Fibroblast of the conjunctiva (primary cell): ENCODE data around the gene KIAA1191.
A peak's percentile ranks its signal among the peaks of the same experiment; 100 is the strongest.

Experiments used
- DNase-seq: peaks from one replicate; pipeline ENCODE4 v3.0.0-alpha.2; 2010; ENCODE audit warnings: low read depth

Gene KIAA1191

DNA sequence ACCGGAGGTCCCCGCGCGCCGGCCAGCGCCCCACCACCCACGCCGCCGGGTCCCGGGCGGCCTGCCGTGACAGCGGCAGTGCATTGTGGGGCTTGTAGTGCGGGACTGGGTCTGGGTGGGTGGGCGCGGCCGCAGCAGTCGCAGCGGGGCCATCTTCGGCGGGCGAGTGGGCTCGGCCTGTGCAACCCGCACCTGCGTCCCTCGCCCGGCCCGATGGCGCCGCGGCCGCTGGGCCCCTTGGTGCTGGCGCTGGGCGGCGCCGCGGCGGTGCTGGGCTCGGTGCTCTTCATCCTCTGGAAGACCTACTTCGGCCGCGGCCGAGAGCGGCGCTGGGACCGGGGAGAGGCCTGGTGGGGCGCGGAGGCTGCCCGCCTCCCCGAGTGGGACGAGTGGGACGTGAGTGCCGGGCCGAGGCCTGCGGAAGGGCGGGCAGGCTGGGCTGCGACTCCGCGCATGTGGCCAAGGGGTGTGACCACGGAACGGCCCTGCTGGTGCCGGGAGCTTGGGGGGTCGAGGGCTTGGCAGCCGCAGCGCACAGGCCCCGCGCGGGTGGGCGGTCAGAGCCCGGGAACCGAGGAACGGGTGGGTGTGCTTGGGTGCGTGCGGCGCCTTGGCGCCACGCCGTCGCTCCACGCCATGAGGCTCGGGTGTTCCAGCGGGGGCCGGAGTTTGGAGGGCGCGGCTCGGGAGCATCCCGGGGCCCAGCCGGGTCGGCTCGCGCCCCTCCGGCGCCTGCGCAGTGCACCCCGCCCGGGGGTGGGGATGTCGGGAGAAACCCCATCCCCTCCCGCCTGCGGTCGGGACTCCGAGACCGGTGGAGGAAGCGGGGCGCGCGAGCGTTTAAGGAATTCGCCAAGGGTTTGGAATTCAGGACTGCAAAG is 4.0 kb upstream of the KIAA1191 start, which contains the start of gene ARL10:
Gene ARL10, plus strand, starts transcription at position 137 of the 881 bp plus-strand sequence. Its CDS starts 77 bp downstream, at position 214.
- DNase-seq, result no peak

GRCh38 chr5:176364765-176365350 is 3.3 kb upstream of the KIAA1191 start:
- DNase-seq, result no peak

DNA sequence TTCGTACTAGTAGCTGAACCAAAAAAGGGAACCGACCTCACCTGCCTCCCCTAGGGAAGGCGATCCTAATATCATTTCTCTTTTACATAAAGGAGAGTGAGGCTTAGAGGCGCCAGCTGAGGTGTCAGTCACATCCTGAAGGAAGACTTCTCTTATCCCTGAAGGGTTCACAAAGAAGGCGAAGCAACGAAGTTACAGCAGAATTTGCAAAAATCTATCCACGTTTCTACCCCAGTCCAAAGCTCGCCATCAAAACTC is 598 bp upstream of the KIAA1191 start:
- no peak for DNase-seq

GRCh38 chr5:176360894-176361436 is 599 bp downstream of the KIAA1191 start:
- DNase-seq, result no peak

GRCh38 chr5:176359658-176360057 is 1.9 kb downstream of the KIAA1191 start:
- DNase-seq, result no peak

- DNase-seq, result no peak
These were observed 5.4 kb downstream of the KIAA1191 start for GRCh38 chr5:176356179-176356566.

DNA sequence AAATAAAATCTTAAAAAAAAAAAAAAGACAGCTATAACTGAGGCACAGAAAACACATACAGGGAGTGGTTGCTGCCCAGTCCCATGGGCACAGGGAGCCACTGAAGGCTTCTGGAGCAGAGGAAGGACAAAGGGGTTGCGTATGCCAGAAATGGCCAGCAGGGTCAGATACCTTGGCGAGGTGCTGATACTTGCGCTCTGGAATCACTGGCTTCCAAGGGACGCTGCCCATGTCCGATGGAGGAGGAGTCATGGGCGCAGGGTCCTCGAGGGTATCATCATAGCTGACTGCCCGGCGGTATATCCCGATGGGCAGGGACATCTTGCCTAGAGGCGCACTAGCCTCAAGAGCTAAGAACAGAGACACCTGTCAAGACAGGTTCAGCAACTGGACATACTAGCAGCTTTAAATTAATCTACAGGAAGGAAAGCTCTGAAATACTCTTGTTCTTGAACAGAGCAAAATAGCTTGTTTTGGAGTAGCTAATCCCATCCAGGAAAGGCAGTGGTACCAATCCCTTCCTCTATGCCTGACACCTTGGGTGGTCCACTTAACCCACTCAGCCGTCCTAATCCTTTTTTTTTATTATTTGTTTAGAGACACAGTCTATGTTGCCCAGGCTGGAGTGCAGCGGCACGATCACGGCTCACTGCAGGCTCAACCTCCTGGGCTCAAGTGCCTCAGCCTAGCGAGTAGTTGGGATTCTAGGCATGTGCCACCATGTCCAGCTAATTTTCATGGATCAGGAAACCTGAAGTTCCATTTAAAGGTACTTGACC is 6.0 kb downstream of the KIAA1191 start:
- no peak for DNase-seq

DNA sequence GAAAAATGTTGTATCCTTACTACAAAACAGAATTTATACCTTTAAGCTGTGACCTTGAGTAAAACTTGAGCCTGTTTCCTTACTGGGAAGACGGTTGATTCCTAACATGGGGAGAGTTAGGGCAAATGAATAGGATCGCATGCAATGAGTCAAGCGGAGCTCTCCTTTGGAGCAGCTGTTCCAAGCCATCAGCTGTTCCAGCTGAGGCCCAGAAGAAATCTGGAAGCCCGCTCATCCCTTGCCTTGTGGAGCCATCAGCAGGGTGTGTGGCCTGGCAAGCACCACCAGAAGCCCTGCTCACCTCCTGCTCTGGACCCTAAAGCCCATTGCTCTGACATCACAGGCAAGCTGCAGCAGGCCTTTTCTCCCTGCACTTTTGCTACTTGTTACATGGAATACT is 8.0 kb downstream of the KIAA1191 start:
- DNase-seq, result no peak

DNA sequence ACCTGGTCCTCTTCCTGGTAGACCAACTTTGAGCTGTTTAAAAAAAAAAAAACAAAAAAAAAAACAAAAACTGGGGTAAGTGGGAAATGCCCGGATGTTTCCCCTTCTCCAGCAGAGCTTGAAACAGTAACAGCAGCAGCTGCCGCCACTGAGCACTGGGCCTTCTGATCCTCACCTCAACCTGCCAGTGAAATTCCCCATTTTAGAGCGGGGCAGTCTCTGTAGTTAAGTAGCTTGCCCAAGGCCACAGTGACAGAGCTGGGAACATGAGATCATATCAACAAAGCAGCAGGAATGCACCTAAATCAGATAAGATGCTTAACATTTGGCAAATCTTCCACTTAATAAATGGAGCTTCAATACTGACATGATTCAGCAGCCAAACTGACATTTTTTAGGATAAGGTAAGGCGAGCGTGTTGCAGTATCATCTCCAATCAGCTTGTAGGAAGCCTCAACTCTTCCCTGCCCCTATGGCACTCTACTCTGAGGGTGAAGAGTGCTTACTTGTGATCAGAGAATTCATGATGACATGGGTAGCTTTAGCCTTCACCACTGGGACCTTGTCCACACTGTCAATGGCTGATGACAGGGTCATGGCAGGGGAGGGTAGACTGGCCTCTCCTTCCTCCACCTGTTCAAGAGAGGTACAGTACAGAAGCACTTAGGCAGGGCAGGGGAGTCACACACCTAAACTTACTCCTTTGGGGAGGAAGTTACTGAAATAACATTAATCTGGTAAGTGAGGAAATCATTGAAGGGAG is 9.3 kb downstream of the KIAA1191 start:
- DNase-seq, result no peak

- no peak for DNase-seq
These were observed 11.1 kb downstream of the KIAA1191 start for GRCh38 chr5:176350416-176350815.

DNA sequence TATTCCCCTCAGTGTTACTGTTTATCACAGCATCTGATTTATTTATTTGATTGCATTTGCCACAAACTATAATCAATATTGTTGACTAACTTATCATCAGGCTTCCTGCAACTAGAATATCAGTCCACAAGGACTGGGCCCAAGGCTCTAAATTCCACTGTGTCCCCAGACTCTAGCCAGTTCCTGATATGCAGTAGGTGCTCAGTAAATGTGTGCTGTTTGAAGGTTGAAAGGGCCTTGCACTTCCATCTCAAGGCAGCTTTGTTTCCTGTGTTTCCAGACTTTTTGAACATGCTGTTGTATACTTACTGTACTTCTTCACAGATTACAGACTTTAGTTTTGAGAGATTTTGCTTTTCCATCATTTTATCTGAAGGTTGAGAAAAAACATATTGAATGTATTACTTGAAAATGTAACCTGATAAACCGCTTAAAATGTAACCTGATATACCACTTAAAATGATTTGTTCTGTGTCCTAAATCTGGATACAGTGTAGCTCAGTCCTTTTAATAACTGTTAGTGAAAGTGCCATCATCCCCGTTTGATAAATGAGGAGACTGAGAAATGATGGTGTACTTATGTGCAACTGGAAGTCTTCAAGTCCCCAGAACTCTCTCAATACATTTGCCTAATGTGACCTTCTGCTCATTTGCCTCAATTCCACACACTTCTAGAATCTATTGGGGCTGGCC is 18.7 kb downstream of the KIAA1191 start:
- DNase-seq, result no peak

DNA sequence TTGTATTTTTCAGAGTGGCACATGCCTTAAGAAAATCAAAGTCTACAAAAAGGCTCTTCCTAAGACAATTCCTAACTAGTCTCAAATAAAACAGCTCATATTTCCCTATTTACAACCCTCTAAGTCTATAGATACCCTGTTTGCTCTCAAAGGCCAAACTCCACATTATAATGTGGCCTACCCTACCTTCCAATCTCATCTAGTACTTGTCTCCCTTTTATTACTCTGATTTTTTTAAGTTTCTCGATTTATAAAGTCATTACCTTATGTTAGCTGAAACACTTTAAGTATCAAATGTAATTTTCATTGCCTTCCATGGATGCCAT is 19.4 kb downstream of the KIAA1191 start:
- DNase-seq, result no peak

DNA sequence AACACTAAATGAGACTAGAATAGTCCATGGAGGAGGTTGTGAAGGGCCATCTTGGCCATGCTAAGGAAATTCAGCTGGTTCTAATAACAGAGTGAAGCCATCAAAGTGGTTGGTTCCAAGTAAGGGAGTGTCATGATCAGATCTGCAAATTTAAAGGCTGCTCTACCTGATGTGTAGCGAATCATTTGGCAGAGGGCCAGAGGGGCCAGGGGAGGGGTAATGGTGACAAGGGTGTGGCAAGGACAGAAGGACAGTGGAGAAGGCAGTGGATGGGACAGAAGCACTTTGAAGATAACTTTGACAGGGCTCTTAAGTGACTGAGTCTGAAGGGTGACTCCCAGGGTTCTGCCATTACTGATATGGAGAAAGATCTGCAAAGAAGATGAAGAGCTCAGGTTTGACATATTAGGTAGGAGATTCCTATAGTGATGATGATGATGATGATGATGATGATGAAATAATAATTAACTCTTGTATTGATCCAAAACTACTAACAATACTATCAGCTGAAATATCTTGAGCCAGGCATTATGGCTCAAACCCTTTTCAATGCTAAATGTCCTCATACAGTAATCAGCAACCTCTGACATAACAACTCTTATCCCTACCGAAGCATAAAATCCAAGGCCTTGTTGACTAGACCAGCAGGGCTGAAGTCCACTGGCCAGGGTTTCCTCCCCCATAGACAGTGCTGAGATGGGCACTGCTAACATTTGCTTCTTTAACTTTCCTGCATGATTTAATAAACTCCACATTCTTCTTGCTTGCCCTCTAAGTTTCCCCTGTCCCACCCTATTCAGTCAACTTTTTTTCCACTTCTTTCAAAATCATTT is 20.0 kb downstream of the KIAA1191 start:
- DNase-seq, result no peak

DNA sequence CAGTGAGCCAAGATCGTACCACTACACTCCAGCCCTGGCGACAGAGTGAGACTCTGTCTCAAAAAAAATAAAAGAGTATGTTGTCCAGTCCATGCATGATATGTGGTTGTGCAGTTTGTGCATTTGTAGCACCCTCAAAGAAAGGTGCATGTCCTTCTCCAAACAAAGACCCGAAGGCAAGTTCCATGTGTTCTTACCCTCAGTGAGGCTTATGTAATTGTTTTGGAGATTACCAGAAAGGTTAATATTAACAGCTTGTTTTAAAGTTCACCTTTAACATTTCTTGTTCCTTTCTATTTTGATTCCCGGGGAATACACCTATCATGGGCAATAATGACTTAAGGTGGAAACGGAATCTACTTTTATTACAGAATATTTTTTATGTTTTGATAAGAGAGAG is 22.3 kb downstream of the KIAA1191 start:
- no peak for DNase-seq

GRCh38 chr5:176337913-176338312 is 23.7 kb downstream of the KIAA1191 start:
- no peak for DNase-seq

- no peak for DNase-seq
These were observed 27.4 kb downstream of the KIAA1191 start for GRCh38 chr5:176334031-176334770.

- DNase-seq, result no peak
These were observed 41.0 kb downstream of the KIAA1191 start for GRCh38 chr5:176320577-176320976.

DNA sequence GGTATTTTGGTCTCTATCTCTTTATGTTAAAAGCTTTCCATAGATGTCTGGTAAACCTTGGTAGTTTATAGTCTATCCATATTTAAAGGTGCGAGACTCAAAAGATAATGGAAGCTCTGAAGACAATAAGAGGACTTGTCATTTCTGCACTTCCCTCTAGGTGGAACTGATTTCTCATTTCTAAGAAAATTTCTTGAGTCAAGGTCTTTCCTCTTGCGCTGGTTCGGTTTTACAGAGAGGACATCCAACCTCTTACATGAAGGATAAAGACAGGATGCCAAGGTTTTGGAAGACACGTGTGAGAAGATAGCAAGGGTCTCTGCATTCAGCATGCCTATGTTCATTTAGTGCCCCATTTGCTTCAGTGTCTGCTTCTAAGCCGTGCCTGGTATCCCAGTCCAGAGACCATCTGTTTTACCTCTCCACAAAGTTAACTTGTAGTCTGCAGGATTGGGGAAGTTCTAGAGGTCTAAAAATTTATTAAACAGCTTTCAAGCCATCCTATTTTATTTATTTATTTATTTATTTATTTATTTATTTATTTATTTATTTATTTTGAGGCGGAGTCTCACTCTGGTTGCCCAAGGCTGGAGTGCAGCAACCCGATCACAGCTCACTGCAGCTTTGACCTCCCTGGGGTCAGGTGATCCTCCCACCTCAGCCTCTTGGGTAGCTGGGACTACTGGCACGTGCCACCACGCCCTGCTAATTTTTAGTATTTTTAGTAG is 41.6 kb downstream of the KIAA1191 start:
- peak; percentile 3 for DNase-seq
